SJSA1 (cell line): Measurements from ENCODE around the gene MOGAT2. TPM values are rescaled to one million over a fixed set of nuclear protein-coding genes. Genes with fewer than 3 reads are reported as not detected.

Source experiments
- DNase-seq, 2 experiments: peaks; one replicate each; pipeline ENCODE4 v3.0.0-alpha.2; 2015 to 2020; ENCODE audit warnings: low spot score in 2 of 2, low read depth in 1 of 2
- H3K27ac ChIP-seq: fragments of 250-450 bp; sonication (Bioruptor Pico); 2 replicates; pipeline ENCODE4 v1.5.1; 2020; ENCODE audit warnings: mild to moderate bottlenecking, moderate library complexity
- H3K27me3 ChIP-seq: fragments of 250-450 bp; sonication (Bioruptor Pico); replicated peaks from 2 replicates; pipeline ENCODE4 v1.5.1; 2020; ENCODE audit warnings: mild to moderate bottlenecking, moderate library complexity
- H3K36me3 ChIP-seq: fragments of 250-450 bp; sonication (Bioruptor Pico); 2 replicates; pipeline ENCODE4 v1.5.1; 2020; ENCODE audit warnings: mild to moderate bottlenecking
- H3K4me1 ChIP-seq: fragments of 250-450 bp; sonication (Bioruptor Pico); replicated peaks from 2 replicates; pipeline ENCODE4 v1.6.1; 2021; ENCODE audit warnings: mild to moderate bottlenecking
- H3K4me3 ChIP-seq: fragments of 250-450 bp; sonication (Bioruptor Pico); 2 replicates; pipeline ENCODE4 v1.5.1; 2020; ENCODE audit warnings: mild to moderate bottlenecking
- H3K9me3 ChIP-seq: fragments of 250-450 bp; sonication (Bioruptor Pico); replicated peaks from 2 replicates; pipeline ENCODE4 v1.5.1; 2020; ENCODE audit warnings: mild to moderate bottlenecking
- total RNA-seq: library from RNA; depleted of rRNA; stranded (reverse); fragments of >200 nt; shearing (Covaris generic); gene quantifications from 2 replicates; pipeline ENCODE4 v1.2.3, GENCODE V29; 2014; rRNA removed

MOGAT2 gene
- total RNA-seq, 1 experiment from 2014 or later, result not detected

DNA sequence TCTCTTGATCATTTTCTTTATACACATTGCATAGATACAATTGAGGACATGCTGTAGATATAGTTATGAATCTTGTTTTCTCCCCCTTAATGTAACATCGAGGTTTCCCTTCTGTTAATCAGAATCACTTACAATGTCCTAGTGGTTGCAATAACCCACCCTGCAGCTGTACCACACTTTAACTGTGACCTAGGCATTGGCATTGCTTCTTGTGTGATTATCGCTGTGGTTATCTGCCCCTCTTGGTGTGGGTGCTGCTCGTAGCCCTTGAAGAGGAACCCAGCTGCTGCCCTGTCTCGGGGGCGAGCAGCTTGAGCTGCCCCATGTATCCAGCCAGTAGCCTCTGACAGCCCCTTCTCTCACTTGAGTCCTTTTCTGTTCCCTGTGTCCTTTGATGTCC is 52.5 kb downstream of the MOGAT2 start:
- Histone ChIP-seq H3K4me3 (no peak overlapping the region), H3K9me3 (no peaks in the 10 kb centered on the region), H3K27ac (no peak overlapping the region), H3K36me3 (no peaks in the 10 kb centered on the region), H3K27me3 (peaks cover 14% of the 10 kb centered on the region), H3K4me1 (peaks cover 8% of the 10 kb centered on the region)
- no peak for DNase-seq

DNA sequence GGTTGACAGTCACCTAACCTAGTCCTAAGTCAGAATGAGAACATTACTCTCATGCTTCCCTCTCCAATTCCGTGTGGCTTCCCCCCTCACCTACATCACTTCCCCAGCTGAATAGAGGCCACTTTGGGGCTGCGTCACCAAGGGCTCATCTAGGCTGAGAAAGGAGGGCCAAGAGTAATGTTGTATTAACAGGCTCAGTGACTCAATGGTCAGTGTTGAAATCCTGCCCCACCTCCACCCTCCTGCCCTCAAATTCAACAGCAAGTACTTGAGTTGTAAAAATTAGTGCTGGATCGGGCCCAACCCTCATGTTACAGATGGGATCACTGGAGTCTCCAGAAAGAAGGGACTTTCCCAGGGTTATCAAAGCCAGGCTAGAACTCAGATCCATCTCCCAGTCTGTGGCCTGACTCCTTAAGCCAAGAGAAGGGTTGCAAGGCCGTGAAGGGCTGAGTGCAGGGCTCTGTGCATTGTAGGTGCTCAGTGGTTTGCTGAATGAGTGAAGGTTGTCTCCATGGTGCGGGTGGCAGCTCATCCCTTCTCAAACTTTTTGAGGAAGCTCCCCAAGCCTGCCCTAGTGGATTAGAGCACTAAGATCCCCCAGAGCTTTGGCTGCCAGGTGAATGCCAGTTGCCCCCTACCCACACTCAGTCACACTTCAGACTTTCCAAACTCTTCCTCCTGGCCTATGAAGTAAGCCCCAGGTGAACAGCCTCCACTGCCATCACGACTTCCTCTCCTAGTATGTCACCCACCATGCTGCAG is 54.2 kb downstream of the MOGAT2 start:
- Histone ChIP-seq H3K4me1 (peaks cover 8% of the 10 kb centered on the region), H3K36me3 (no peaks in the 10 kb centered on the region), H3K9me3 (no peaks in the 10 kb centered on the region), H3K4me3 (no peak overlapping the region), H3K27me3 (peaks cover 14% of the 10 kb centered on the region), H3K27ac (no peak overlapping the region)
- no peak for DNase-seq

DNA sequence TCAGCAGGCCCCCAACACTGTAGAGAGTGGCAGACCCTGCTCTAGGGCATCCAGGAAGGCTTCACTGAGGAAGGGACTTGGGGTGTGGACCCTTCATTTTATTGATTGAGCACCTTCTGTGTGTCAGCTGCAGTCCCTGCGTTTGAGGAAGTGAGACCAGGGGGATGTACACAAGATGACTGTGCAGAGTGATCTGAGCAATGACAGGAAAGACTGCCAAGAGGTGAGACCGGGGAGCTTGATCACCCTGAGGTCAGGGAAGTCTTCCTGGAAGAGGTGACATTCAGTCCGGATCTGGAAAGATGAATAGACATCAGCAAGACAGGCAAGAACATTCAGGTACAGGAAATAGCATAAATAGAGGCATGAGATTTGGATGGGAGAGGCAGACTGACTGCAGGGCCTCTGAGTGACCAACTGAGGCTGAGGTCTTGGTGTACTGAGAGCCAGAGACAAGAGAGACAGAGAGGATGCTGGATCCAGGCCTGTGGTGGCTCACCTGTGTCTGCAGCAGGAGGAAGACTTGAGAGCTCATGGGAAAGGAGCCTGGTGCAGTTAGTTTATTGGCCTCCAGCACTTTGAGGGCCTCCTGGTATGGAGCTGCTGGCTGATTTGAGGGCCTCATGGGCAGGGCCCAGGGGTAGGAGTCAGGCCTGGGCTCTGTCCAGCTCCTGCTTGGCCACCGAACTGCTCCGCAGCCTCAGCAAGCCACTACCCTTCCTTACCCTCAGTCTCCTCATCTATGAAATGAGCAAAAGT is 56.1 kb downstream of the MOGAT2 start:
- peaks cover 1% of the 10 kb centered on the region for H3K4me1 ChIP-seq
- no peak overlapping the region for H3K4me3 ChIP-seq
- DNase-seq, result no peak
- no peaks in the 10 kb centered on the region for H3K36me3 ChIP-seq
- peaks cover 5% of the 10 kb centered on the region for H3K27me3 ChIP-seq
- no peak overlapping the region for H3K27ac ChIP-seq
- H3K9me3 ChIP-seq, result no peaks in the 10 kb centered on the region

DNA sequence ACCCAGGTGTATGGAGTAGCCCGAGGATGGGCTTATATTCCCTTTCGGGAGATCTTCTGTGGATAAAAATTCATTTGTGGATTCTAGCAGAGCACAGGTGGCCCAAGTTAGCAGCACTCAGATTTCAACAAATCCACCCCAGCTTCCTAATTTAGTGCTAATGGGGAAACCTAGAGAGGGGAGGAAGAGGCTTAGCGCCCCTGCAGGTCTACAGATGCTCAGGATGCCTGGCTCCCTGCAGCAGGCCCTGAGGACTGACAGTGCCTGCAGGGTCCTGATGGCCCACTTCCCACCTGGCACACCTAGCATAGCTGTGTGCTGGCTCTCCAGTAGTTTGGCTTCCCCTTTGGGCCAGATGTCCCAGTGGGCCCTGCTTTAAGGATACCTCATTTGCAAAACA is 57.4 kb downstream of the MOGAT2 start:
- no peak for DNase-seq
- H3K36me3 ChIP-seq, result no peaks in the 10 kb centered on the region
- no peaks in the 10 kb centered on the region for H3K4me1 ChIP-seq
- no peaks in the 10 kb centered on the region for H3K9me3 ChIP-seq
- no peaks in the 10 kb centered on the region for H3K27me3 ChIP-seq
- H3K4me3 ChIP-seq, result no peak overlapping the region
- H3K27ac ChIP-seq, result no peak overlapping the region

DNA sequence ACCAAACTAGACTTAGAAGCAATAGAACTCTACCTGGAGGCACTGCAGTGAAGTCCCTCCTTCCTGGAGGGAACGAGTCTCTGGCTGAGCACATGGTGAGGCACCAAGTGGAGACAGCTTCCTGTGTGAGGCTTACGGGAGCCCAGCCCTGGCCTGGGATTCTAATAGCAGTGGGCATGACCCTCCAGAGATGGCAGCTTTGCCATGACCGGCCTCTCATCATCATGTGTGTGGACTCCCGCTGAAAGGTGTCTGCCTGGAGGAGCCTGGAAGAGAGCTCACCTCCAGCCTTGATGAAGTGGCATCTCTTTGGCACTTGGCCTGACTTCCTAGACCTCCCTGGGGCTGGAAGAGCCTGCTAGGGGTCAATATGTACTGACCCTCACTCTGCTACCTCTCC is 58.9 kb downstream of the MOGAT2 start:
- H3K27me3 ChIP-seq, result no peaks in the 10 kb centered on the region
- no peak overlapping the region for H3K4me3 ChIP-seq
- no peaks in the 10 kb centered on the region for H3K4me1 ChIP-seq
- H3K27ac ChIP-seq, result no peak overlapping the region
- no peaks in the 10 kb centered on the region for H3K9me3 ChIP-seq
- H3K36me3 ChIP-seq, result no peaks in the 10 kb centered on the region
- DNase-seq, result no peak

DNA sequence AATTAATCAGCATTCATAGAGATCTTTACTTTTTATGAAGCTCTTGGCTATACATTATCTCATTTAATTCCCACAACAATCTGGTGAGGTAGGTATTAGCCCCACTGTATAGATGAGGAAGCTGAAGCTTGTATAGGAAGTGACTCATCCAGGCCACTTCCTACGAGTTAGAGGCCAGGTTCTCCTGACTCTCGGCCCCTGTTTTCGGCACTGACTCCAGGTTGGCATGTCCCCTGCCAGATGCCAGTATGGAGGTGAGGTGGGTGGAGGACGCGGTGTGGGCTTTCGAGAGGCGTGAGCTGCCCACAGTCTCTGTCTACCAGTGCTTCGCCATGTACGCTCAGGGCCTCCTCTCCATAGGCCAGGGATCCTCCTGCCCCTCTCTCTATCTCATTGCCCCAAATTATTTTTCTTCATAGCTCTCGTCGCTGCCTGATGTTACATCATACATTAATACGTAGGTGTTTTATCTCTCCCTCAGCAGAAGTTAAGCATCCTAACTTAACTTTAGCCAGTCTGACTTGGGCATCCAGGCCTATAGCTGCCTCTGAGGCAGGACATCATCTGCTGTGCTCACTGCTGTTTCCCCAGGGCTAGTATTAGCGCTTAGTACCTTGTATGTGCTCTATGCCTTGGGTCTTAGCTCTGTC is 59.9 kb downstream of the MOGAT2 start:
- H3K27me3 ChIP-seq, result no peaks in the 10 kb centered on the region
- H3K4me3 ChIP-seq, result no peak overlapping the region
- no peak overlapping the region for H3K27ac ChIP-seq
- H3K9me3 ChIP-seq, result no peaks in the 10 kb centered on the region
- no peaks in the 10 kb centered on the region for H3K36me3 ChIP-seq
- no peaks in the 10 kb centered on the region for H3K4me1 ChIP-seq
- DNase-seq, result no peak

DNA sequence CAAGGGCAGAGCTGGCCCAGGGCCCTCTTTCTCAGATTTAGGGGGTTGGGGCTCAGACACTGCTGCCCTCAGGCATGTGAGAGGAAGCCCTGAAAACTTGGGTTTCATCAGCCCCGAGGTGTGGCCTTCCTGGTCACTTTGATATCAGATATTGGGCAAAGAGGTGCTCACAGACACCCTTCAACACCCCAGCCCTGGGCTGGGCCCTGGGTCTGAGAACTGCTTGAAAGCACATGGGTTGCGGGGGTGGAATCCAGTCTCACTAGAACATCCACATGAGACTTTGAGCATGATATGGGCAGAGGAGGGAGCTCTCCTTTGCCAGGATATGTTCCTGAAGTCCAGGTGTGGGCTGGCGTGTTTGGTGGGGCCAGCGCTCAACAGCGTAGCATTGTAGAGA is 61.3 kb downstream of the MOGAT2 start:
- Histone ChIP-seq H3K4me3 (no peak overlapping the region), H3K36me3 (no peaks in the 10 kb centered on the region), H3K27ac (no peak overlapping the region), H3K4me1 (no peaks in the 10 kb centered on the region), H3K9me3 (no peaks in the 10 kb centered on the region), H3K27me3 (no peaks in the 10 kb centered on the region)
- DNase-seq, result no peak

DNA sequence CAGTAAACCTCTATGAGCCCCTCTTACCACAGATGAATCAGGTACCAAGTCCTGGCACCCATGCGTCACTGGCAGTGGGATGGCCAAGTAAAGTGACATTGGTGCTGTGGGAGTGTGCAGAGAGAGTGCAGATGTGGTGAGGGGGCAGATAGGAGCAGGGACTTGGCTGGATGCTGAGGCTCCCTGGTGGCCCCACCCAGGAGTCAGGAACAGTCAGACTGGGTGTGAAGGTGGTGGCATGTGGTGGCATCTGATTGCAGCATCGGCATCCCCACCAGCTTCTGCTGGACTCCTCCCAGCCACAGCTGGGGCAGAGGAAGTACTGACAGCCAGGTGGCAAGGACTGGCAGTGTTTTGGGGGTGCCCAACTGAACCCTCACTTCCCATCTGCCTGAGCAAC is 62.3 kb downstream of the MOGAT2 start:
- no peak for DNase-seq
- Histone ChIP-seq H3K4me1 (no peaks in the 10 kb centered on the region), H3K9me3 (no peaks in the 10 kb centered on the region), H3K36me3 (no peaks in the 10 kb centered on the region), H3K27me3 (no peaks in the 10 kb centered on the region), H3K4me3 (no peak overlapping the region), H3K27ac (no peak overlapping the region)

DNA sequence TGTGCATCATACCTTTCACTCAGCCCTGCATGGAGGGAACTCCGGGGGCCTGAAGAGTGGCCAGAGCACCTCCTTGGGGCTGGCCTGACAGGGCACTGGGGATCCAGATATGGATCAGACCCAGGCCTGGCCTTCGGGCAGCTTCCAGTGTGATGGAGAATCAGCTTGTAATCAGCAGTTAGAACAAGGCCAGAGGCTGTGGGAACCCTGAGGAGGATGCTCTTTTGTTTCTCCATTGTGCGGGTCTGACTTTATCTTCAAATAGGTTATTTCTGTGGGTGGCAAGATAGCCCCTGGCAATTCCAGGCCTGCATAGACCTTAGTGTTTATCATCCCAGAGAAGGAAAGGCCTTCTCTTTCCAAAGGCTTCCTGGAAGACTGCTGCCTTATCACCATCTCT is 63.2 kb downstream of the MOGAT2 start:
- Histone ChIP-seq H3K27me3 (no peaks in the 10 kb centered on the region), H3K9me3 (no peaks in the 10 kb centered on the region), H3K36me3 (no peaks in the 10 kb centered on the region), H3K27ac (no peak overlapping the region), H3K4me3 (no peak overlapping the region), H3K4me1 (no peaks in the 10 kb centered on the region)
- DNase-seq, result no peak

DNA sequence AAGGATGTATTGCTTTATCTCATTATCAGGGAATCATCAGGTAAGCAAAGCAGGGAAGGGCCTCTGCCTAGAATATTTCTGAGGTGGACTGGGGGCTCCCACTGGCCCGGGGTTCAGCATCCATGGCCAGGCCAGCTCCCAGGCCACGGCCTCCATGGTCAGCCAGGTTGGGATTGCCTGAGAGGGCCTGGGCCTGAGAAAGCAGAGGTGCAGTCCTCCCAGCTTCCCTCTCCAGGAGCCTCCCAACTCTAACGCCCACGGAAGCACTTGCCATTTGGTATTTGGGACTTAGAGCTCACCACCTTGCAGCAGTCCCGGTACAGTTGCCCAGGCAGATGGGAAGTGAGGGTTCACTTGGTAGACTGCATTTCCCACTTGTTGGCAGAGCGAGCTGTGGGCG is 63.7 kb downstream of the MOGAT2 start:
- H3K27ac ChIP-seq, result no peak overlapping the region
- no peaks in the 10 kb centered on the region for H3K9me3 ChIP-seq
- no peaks in the 10 kb centered on the region for H3K36me3 ChIP-seq
- no peak overlapping the region for H3K4me3 ChIP-seq
- DNase-seq, result no peak
- no peaks in the 10 kb centered on the region for H3K27me3 ChIP-seq
- no peaks in the 10 kb centered on the region for H3K4me1 ChIP-seq

DNA sequence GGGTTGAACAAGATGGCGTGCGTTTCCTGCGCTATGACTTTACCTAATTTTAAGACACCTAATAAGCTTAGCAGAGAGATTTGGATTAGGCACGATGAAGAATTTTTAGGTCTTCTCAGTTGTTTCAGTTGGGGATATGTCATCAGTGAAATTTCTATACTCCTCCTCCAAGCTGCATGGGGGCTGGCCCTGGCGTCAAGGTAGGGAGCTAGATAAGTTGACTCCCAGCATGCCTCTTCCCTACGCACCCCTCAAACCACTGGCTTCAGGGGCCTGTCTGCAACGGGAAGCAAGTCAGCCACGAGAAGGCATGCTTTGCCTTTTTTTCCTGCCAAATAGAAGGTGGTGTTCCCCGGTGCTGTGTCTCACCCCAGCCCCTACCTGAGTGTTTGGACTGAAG is 64.2 kb downstream of the MOGAT2 start:
- Histone ChIP-seq H3K4me3 (no peak overlapping the region), H3K4me1 (no peaks in the 10 kb centered on the region), H3K27ac (no peak overlapping the region), H3K9me3 (no peaks in the 10 kb centered on the region), H3K36me3 (no peaks in the 10 kb centered on the region), H3K27me3 (no peaks in the 10 kb centered on the region)
- DNase-seq, result no peak

Other genes with a start within 250 kb of the MOGAT2 start
- gene GDPD5, start 191.9 kb upstream of the MOGAT2 start, total RNA-seq, result 2.5 and 4.9 TPM in 2 replicates
- gene SERPINH1, start 155.6 kb upstream of the MOGAT2 start, total RNA-seq, result 638 and 816 TPM in 2 replicates
- 0.13 TPM in 1 of 2 replicates, not detected in the other for gene MAP6, start 48.8 kb upstream of the MOGAT2 start, total RNA-seq
- gene DGAT2, start 50.9 kb downstream of the MOGAT2 start, total RNA-seq, result not detected in 2 replicates
- gene UVRAG, start 97.4 kb downstream of the MOGAT2 start, total RNA-seq, result 7.7 and 25.2 TPM in 2 replicates